HG03571 (cell line): ENCODE measurements around the gene HBA1.
"Not testable (repeated sequence)": the region's sequence is repeated elsewhere in the genome, so short reads cannot be mapped to it uniquely, and the experiment has no call there.

ENCODE experiments used
- ATAC-seq: cut with Tn5 transposase; IDR thresholded peaks from one replicate; pipeline ENCODE4 v1.9.1; 2021; ENCODE audit not compliant: unreplicated experiment

HBA1 gene

DNA sequence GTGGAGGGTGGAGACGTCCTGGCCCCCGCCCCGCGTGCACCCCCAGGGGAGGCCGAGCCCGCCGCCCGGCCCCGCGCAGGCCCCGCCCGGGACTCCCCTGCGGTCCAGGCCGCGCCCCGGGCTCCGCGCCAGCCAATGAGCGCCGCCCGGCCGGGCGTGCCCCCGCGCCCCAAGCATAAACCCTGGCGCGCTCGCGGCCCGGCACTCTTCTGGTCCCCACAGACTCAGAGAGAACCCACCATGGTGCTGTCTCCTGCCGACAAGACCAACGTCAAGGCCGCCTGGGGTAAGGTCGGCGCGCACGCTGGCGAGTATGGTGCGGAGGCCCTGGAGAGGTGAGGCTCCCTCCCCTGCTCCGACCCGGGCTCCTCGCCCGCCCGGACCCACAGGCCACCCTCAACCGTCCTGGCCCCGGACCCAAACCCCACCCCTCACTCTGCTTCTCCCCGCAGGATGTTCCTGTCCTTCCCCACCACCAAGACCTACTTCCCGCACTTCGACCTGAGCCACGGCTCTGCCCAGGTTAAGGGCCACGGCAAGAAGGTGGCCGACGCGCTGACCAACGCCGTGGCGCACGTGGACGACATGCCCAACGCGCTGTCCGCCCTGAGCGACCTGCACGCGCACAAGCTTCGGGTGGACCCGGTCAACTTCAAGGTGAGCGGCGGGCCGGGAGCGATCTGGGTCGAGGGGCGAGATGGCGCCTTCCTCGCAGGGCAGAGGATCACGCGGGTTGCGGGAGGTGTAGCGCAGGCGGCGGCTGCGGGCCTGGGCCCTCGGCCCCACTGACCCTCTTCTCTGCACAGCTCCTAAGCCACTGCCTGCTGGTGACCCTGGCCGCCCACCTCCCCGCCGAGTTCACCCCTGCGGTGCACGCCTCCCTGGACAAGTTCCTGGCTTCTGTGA, at the start of gene HBA1:
HBA1 (plus strand) TSS at position 204 of the 906 bp plus-strand sequence; CDS start at position 241, 37 bp downstream.
- ATAC-seq: not testable (repeated sequence)

DNA sequence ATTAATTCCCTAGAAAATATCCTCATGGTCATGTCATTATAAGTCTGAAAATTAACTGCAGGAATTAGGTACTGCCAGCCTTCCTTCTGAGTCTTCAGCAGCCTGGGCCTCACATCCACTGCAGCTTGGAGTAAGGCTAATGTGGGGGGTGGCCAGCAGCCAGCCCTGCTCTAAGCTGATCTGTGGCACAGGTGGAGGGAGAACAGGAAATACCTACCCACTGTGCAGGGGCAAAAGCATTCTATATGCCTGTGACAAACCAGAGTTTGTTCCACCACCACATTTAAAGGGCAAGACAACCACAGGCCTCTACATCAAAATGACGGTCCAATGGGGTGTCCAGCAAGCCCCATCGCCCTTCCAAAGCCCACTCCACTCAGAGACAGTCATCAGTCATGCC, 47.4 kb upstream of the HBA1 start:
- no peak for ATAC-seq

DNA sequence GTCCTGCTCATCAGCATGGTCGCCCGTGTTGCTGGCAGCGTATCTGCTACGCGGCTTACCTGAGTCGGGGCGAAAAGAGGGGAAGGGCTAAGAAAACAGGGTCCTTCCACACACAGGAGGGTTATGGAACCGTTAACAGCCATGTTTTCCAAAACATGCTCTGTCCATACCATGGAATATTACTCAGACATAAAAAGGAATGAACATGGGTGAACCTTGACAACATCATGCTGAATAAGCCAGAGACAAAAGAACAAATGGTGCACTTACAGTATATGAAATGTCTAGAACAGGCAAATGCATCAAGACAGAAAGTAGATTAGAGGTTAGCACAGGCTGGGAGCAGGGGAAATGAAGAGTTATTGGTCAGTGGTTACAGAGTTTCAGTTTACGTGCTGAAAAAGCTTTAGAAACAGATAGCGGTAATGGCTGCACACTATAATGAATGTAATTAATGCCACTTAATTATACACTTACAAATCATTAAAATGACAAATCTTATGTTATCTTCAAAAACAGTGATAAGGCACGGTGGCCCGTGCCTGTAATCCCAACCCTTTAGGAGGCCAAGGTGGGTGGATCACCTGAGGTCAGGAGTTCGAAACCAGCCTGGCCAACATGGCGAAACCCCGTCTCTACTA, 45.8 kb upstream of the HBA1 start:
- no peak for ATAC-seq

DNA sequence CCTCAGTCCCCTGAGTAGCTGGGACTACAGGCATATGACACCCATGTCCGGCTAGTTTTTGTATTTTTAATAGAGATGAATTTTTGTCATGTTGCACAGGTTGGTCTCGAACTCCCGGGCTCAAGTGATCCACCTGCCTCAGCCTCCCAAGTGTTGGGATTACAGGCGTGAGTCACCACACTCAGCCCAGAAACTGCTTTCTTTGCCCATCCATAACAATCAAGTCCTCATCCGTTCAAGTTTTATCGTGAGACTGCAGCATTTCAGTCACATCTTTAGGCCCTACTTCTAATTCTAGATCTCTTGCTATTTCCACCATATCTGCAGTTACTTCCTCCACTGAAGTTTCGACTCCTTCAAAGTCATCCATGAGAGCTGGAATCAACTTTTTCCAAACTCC, 44.4 kb upstream of the HBA1 start:
- no peak for ATAC-seq

DNA sequence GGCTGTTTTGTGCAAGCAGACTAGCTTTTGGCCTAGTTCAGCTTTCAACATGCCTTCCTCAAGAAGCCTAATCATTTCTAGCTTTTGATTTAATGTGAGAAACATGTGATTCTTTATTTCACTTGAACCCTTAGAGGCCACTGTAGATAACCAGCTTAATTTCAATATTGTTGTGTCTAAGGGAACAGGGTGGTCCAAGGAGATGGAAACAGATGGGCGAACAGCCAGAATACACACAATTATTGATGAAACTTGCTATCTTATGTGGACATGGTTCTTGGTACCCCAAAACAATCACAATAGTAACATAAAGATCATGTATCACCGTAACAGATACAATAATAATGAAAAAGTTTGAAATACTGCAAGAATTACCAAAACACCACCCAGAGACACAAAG, 42.8 kb upstream of the HBA1 start:
- ATAC-seq: no peak

DNA sequence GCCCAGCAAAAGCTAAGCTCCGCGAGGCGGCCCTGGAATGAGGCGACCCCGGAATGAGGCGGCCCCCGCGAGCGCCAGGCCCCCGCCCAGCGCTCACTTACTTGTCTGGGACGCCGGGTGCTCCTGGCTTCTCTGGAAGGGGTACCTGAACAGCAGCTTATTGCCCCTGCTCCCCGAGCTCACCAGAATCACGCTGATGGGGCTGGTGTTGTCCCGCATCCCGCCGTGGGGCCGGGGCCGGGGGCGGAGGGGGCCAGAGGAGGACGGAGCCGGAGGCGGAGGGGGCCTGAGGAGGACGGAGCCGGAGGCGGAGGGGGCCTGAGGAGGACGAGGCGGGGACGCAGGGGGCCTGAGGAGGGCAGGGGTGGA, 38.4 kb upstream of the HBA1 start:
- no peak for ATAC-seq

DNA sequence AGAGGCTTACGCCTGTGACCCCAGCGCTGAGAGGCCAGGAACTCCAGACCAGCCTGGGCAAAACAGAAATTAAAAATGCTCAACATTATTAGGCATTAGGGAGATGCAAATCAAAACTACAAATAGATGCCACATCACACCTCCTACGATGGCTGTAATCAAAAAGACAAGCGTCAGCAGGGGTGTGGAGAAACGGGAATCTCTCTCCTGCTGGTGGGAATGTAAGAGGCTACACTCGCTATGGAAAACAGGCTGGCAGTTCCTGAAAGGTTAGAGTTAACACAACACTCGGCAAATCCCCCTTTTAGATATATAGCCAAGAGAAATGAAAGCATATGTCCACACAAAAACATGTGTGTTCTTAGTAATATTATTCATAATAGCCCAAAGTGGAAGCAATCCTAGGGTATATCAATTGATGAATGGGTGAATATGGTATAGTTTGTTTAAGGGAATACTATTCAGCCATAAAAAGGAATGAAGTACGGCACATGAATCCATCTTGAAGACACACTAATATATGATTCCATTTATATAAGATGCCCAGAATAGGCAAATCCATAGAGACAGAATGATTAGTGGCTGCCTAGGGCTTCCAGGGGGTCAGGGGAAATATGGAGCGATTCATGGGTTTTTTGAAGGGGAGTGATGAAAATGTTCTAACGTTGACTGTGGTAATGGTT, 36.2 kb upstream of the HBA1 start:
- ATAC-seq: no peak

DNA sequence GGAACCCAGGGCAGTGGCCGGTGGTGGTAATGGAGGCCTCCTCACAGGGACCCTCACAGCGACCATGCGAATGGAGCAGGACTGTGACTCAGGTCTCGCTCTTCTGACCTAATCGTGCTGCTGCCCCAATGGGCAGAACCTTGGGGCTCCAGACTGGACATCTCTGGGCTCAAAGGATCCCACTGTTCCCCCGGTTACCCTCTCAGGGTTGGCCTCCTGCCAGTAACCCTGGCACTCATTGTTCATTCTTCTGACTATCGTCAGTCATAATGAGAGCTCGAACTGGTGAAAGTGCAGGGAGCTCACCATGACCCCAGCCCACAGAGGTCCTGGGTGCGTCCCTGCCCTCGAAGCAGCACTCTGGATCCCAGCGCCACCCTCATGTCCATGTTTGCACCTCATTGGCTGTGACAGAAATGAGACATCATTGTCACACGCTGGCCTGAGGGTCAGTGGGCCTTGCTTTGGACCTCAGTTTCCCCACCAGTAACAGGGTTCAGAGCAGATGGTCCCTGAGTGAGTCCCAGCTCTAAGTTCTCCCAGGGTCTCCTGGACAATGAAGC, 34.0 kb upstream of the HBA1 start:
- ATAC-seq: no peak

DNA sequence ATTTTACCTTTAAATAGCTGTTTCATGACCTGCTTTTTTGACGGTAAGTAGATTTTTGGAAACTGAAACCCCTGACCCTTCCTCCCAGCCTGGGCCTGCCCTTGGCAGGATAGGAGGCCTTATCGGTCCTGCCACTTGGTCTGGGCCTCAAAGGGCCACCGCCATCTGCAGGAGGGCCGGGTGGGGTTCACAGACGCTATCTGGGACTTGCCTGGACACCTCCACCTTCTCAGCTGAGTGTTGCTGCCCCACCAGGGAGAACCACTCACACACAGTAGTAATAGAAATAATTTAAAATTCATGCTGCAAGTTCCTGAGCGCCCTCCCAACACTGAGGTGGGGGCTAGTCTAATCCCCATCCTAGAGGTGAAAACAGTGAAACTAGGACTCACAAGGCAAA, 33.4 kb upstream of the HBA1 start:
- no peak for ATAC-seq

DNA sequence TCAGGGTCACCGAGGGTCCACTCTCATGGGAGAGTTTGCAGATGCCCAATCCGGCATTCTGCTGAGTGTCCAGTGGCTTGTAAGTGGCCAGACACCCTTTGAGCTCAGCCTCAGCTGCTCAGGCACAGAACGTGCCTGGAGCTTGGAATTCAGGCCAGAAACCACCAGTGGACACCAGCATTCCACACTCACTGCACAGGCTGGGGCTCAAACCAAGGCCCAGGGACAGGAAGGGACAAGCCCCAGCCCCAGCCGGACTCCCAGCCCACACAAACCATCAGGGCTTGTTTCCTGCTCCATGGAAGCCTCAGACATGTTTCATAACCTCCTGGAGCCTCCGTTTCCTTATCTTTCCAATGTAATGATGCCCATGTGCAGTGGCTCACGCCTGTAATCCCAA, 33.0 kb upstream of the HBA1 start:
- ATAC-seq: no peak

DNA sequence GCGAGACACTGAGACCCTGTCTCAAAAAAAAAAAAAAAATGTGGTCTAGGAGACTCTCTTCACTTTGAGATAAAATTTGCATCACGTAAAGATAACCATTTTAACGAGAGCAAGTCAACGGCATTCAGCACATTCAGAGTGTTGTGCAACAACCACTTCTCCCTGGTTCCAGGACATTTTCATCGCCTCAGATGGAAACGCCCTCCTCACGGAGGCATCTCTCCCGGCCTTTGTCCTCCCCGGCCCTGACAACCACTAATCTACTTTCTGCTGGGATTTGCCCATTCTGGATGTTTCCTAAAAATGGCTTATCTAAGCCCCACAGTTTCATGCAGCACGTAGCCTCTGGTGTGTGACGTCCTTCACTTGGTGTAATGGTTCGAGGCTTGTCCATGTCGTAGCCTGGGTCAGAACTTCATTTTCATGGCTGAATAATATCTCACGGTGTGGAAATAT, 31.7 kb upstream of the HBA1 start:
- no peak for ATAC-seq

DNA sequence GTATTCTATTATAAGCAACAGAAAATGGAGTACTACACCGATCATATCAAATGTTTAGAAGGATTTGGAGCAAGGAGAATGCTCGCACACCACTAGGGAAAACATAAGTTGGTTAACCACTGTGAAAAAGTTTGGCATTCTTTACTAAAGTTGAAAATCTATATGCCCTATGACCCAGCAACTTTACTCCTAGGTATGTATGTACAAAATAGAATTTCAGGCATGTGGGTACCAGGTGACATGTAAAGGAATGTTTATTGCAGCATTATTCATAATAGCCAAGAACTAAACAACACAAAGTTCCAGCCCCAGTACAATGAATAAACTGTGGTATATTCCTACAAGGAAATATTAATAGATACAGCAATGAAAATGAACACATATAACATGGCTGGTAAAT, 29.8 kb upstream of the HBA1 start:
- ATAC-seq: no peak

DNA sequence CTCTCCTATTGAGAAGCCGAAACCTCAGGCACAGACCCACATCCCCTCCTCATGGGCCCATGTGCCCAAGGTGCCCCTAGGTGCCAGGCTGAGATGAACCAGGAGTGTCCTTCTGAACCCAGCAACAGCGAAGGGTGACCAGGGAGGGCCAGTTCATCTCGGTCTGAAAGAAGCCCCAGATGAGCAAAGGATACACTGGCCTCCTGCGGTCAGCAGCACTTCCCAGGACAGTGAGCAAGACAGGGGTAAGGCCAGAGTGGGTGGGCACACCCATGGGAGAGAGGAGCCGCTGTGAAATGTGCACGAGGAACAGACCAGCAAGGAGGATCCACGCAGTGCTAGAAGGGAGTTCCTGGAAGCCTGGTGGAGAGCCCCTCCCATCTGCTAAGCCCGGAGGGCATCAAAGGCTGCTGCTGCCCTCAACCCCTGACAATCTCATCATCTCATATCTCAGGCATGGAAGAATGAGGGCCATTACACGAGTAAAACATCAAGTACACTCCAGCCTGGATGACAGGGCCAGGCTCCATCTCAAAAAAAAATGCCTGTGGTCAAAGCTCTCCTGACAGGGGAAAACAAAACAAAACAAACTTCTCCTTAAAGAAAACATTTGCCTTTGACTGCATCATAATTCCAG, 27.3 kb upstream of the HBA1 start:
- no peak for ATAC-seq

DNA sequence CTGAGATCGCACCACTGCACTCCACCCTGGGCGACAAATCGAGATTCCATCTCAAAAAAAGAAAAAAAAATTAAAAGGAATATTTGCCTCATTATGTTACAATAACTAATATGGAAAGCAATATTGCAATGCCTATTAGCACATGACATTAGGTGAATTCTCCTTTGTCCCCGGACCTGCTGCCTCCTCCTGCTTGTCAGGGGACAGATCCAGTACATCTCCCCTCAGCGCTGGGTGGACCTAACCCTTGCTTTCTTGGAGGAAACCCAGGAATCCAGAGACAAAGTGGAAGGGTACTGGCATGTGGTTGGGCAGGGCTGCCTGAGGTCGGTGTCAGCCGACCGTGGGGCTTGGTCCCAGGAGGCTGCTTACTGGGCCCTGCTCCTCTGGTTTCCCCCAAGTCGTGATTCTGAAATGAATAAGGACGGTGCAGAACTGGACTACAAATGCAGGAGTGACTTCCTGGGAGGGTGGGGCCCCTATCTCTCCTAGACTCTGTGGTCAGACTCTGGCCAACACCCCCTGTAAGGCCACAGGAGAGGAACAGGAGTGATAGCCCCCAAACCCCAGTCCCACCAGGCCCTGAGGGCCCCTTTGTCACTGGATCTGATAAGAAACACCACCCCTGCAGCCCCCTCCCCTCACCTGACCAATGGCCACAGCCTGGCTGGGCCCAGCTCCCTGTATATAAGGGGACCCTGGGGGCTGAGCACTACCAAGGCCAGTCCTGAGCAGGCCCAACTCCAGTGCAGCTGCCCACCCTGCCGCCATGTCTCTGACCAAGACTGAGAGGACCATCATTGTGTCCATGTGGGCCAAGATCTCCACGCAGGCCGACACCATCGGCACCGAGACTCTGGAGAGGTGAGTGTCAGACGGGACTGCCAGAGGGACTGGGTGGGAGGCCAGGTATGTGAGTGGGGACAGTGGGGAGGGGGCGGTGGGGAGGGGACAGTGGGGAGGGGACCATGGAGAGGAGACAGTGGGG, 24.0 kb upstream of the HBA1 start, which contains the start of gene HBZ:
HBZ (plus strand) TSS at position 504 of the 988 bp plus-strand sequence; CDS start at position 770, 266 bp downstream.
- no peak for ATAC-seq

DNA sequence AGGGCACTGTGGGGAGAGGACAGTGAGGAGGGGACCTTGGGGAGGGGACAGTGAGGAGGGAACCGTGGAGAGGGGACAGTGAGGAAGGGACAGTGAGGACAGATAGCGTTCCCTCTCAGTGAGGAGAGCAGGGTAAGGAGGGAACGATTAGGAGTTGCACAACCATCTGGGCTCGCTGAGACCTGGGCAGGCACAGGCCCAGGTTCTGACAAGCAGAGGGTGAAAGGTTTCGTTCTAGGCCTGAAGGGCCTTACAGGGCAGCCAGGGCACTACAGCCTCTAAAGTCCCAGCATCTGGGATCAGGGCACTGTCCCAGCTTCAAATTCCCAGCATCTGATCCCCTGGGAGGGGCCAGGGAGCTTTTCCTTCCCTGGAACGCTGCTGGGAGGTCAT, 23.4 kb upstream of the HBA1 start:
- ATAC-seq: not testable (repeated sequence)

DNA sequence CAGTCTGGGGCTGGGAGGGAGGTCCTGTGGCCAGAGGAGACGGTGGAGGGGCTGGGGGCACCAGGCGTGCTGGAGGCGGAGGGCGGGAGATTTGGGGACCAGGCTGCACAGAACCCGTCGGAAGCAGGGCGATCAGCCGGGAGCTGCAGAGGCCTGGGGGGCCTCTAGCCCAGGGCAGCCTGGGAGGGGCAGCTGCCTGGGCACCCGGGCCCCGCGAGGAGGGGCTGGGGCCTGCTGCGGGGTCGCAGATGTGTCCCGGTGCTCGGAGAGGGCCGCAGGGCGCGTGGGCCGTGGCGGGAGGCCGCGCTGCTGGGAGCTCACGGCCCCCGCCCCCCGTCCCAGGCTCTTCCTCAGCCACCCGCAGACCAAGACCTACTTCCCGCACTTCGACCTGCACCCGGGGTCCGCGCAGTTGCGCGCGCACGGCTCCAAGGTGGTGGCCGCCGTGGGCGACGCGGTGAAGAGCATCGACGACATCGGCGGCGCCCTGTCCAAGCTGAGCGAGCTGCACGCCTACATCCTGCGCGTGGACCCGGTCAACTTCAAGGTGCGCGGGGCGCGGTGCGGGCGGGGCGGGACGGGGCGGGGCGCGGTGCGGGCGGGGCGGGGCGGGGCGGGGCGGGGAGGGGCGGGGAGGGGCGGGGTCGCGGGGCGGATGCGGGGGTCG, 22.8 kb upstream of the HBA1 start:
- not testable (repeated sequence) for ATAC-seq

DNA sequence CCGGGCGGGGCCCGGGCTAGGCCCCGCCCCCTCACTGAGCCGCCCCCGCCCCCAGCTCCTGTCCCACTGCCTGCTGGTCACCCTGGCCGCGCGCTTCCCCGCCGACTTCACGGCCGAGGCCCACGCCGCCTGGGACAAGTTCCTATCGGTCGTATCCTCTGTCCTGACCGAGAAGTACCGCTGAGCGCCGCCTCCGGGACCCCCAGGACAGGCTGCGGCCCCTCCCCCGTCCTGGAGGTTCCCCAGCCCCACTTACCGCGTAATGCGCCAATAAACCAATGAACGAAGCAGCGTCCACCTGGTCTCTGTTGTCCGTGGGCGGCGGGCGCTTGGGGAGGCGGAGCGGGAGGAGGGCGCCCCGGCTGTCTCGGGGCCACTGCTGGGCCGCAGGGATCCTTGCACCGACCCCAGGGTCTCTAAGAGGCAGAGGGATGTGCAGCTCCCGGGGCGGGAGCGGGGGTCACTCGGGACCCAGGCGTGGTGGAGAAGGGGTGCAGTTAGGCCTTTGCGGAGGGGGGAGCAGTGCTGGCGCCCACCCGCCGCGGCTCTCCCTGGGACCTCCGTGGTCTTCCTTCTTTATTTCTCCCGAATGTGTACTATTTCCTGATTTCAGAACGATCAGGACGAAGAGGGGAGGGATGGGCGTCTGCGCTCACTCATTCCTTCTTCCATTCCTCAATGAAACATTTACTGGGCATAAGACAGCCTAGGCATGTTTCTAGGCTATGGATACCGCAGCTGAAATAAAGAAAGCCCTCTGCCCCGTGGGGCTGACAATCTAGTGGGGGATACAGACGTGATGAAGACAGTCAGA, 22.1 kb upstream of the HBA1 start:
- no peak for ATAC-seq

DNA sequence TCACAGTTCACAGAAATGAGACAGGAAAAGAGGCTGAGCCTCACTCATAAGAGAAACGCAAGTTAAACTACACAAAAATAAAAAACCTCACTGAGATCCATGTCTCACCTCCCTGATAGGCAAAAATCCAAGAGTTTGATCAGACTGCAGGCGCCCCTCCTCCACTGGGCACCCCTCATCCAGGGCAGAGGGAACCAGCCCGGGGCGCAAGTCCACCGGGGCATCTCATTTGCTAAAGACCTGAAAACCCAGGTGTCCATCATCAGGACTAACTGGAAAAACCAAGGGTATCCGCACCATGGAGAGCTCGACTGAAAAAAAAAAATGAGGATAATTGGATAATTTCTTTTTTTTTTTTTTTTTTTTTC, 21.5 kb upstream of the HBA1 start:
- ATAC-seq: no peak
